ENCODE measurements around the gene LRMDA.

The LRMDA gene

DNA sequence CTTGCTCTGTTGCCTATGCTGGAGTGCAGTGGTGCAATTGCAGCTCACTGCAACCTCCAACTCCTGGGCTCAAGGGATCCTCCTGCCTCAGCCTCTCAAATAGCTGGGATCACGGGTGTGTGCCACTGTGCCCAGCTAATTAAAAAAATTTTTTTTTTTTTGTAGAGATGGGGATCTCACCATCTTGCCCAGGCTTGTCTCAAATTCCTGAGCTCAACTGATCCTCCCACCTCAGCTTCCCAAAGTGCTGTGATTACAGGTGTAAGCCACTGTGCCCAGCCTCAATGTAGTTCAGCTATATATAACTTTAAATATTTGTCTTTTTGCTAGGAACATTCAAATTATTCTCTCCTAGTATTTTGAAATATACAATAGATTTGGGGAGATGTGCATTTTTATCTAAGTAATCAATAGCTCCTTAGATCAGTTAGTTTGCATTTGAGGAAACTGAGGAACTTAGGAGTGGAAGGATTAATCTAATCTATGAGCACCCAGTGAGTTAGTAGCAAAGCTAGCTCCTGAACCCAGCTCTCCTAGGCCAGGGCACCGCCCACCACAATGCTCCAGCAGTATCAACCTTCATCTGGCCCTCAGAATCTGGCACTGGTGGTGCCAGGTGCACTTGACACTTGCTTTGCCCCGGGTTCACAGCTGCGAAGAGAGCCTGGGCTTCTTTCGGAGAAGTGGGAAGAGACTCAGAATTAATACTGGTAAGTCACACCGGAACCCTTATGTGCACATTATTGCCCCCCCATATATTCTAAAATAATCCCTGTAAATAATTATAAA is 5.9 kb upstream of the LRMDA start:
- no peak for DNase-seq (ENCODE audit: low spot score)

GRCh38 chr10:75426880-75427279 is 4.5 kb upstream of the LRMDA start:
- no peak for DNase-seq (ENCODE audit: low spot score)

DNA sequence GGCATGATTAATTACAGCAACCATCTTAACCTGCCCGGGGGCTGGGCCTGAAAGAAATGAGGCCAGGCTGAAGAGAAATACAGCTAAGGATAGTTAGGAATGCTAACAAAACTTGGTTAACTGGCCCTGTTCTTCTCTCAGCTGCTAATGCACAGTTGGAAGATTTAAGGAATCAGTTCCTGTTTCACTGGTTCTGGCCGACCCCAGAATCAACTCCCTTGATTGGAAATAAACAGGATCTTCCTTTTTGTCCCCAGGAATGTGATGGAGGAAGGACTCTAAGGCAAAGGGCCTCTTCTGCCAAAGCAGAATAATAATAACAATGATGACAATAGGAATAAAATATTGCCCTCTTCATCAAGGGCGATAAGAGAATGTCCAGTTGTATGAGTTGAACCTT is 3.5 kb upstream of the LRMDA start:
- no peak for DNase-seq (ENCODE audit: low spot score)

DNA sequence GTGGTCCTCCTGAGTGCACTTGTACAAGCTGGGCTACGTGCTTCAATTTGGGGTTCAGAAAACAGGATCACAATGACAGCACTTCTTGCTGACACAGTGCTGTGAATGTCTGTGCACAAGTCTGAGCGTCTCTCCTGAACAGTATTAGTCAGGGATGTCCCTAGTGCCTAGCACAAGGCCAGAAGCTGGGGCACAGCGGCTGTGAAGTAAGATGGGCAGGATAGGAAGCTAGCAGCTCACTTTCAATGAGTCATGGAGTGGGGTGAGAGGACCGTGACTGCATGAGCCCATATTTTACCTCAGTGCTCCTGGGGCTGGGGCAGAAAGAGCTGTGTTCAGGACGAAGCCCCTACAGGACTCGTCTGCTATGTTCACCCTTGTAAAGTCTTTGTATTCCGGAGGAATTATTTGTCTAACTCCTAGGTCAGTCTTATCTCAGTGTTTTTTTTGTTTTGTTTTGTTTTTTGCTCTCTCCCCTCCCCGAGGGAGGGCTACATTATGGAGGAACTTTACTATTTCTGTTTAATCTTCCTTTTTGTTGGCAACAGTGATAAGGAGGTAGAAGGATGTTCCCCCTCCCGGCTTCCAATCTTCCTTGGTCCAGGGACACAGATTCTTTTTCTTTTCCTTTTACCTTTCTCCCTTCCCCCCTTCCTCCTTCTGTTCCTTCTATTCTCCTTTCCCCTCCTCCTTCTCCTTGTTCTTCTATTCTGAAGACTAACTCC is 2.8 kb upstream of the LRMDA start:
- DNase-seq (ENCODE audit: low spot score) = peak; percentile 33

DNA sequence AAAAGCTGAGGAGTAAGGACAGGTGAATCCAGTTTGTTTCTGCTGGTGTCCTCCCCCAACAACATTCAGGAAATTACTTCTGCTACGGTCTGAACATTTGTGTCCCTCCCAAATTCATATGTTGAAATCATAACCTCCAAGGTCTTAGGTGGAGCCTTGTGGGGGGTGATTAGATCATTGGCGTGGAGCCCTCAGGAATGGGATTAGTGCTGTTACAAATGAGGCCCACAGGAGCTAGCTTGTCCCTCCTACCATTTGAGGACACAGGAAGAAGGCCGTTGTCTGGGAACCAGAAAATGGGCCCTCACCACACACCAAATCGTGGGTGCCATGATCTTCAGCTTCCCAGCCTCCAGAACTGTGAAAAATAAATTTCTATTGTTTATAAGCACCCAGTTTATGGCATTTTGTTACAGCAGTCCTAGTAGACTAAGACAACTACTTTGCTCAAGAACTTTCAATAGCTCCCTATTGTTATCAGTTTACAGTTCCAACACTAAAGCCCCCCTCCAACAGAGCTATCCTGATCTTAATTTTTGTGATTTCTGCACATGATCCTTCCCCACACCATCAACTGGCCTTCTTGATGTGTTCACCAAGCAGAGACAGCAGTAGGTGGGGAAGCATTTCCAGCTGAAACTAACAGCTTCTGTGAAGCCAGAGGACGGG is 2.1 kb upstream of the LRMDA start:
- no peak for DNase-seq (ENCODE audit: low spot score)

DNA sequence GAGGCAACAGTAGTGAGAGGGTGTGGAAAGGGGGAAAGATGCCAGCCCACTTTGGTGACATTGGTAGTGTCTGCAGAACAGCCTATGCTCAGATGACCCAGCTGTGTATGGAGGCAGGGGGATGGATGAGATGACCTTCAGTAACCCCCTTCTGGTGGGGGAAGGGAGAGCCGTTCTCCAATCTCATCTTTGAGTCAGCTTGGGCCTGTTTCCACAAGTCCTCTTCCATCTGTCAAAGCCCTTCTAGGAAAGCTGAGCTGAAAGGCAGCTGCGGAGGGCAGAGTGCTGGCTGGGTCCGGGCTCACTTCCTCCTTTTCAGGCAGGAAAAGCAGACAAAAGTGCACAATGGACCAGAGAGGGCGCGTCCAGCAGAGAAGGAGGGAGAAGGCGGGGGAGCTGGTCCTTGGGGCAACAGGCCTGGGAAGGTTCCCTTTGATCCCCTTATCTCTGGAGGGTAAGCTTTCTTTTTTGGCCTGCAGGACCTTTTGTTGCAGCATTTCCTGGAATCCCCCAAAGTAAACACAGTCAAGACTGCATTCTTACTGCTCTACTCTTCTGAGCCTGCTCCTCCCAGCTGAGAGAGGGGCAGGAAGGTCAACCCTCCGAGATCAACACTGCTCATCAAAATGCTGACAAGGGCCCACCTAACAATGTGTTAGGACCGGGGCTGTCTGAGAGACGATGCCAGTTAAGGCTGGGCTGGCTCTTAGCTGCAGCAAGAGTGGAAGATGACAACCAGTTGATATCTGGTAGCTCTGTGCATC is 1.2 kb upstream of the LRMDA start:
- no peak for DNase-seq (ENCODE audit: low spot score)

GRCh38 chr10:75432176-75432575 is 752 bp downstream of the LRMDA start:
- DNase-seq (ENCODE audit: low spot score) = no peak

DNA sequence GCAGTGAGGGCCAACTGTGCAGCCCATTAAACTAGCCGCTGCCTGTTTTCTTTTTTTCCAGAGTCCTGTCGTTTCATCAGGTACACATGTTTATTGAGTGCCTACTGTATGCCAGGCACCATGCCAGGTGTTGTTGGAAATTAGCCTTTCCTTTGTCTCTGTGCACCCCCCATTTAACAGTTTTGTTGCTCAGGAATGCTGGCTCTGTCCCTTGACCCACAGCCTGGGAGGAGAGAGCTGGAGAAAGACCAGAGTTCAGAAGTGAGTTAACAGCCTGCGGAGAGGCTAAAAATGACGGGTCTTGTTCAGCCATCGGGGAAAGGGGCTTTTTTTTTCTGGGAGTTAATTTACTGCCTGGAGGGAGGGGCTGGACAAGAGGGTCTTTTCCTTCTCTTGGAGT is 1.3 kb downstream of the LRMDA start:
- no peak for DNase-seq (ENCODE audit: low spot score)

DNA sequence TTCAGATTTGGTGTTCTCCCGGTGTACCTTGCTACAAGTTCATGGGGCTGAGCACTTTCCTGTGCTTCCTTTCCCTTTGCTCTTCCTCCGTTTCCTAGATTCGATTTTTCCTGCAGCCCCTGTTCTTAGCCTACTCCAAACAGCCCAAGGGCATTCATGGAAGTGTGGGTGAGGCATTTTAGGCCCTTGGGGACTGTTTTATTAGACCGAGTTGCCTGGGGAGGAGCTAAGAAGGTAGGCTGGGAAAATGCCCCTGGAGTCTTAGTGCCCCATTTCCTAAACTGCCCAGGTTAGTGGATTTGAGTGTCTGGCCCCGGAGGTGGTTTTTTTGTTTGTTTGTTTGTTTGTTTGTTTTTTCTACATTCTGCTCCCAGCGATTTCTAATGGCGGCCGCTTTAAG is 1.8 kb downstream of the LRMDA start:
- DNase-seq (ENCODE audit: low spot score) = no peak

DNA sequence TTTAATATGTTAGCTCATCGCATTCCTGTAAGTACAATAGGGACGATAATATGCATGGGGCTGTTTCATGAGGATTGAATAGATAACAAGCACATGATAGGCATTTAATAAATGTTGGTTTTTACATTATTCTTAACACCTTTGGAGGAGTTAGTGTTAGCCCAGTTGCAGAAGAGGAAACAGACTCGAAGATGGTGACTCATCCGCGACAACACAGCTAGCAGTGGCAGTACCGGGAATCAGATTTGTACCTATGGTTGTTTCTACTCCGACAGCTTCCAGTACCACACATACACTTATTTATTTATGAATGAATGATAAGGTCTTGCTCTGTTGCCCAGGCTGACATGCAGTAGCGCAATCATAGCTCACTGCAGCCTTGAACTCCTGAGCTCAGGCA is 2.9 kb downstream of the LRMDA start:
- no peak for DNase-seq (ENCODE audit: low spot score)

- no peak for DNase-seq (ENCODE audit: low spot score)
Measured at GRCh38 chr10:75435291-75435690, 3.9 kb downstream of the LRMDA start.

- no peak for DNase-seq (ENCODE audit: low spot score)
Measured at GRCh38 chr10:75436896-75437295, 5.5 kb downstream of the LRMDA start.

DNA sequence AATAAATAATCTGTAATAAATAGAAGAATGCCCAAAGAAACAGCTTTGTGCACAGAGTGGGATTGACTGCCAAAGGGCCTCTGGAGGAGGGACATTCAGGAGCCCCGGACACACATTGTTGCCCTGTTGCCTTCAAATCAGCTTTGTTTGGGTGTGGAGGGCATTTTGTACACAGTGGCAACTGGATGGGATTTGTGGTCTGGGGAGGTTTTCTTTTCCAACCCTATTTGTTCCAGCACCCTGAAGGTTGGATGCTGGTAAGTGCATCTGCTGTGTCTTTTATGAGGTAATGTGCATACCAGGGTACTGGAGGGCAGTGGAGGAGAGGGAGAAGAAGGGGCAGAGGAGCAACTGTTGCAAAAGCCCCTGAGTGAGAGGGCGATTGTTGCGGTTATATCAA is 6.3 kb downstream of the LRMDA start:
- no peak for DNase-seq (ENCODE audit: low spot score)

- no peak for DNase-seq (ENCODE audit: low spot score)
Measured at GRCh38 chr10:75438275-75438674, 6.9 kb downstream of the LRMDA start.

DNA sequence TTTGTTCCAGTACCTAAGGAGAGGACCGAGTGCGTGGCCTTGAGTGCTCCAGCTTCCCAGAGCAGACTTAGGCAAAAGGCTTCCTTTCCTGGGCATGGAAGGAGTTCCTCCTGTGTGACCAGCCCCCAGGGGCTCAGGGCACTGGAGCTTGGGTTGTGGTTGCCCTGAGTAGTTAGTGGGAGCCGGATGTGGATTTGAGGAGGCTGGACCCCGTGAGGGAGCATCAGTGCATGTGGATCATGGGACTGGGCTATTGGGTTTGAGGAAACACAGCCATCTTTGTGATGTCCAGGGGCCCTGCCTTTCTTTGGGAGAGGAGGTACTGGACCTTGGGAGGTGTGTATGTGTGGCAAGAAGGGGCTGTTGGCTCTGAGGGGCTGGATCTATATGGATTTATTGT is 8.4 kb downstream of the LRMDA start:
- DNase-seq (ENCODE audit: low spot score) = no peak

DNA sequence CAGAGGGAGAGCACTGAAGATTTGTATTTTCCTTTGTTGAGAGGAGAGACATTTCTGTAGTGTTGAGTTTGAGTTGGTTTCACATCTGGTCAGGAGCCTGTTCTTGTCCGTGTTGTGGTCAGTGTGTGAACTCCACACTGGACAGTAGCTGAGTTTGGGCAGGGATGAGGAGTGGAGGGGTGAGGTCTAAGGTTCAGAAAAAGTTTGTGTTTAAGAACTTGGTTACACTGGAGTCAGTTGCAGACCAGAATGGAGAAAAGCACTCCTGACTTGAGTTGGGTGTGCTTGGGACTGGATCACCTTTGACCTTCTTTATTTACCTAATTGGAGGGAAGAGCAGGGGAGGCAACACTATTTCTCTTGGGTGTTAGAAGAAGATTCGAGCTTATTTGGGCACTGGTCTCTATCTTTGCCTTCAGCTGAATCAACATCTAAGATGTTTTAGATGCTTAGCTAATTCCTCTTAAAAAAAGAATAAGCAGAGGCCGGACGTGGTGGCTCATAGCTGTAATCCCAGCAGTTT is 8.9 kb downstream of the LRMDA start:
- DNase-seq (ENCODE audit: low spot score) = no peak

DNA sequence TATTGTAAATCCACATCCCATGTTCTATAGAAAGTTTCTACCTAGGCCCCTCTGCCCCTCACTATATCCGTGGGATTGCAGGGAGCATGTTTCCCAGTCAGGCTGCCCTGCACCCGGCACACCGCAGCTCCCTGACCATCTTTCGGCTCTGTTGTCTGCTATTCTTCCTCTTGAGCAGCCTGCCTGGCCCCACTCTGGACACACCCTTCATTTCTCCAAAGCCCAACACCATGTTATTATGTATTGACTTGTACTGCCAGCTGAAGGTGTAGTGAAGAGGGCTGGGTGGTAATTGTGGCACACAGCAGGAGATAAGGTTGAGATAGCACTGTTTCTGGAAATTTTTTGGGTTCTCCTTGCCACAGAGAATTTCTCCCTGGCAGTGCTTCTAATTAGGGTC is 9.8 kb downstream of the LRMDA start:
- DNase-seq (ENCODE audit: low spot score) = no peak

GRCh38 chr10:75441682-75442081 is 10.3 kb downstream of the LRMDA start:
- DNase-seq (ENCODE audit: low spot score) = no peak

DNA sequence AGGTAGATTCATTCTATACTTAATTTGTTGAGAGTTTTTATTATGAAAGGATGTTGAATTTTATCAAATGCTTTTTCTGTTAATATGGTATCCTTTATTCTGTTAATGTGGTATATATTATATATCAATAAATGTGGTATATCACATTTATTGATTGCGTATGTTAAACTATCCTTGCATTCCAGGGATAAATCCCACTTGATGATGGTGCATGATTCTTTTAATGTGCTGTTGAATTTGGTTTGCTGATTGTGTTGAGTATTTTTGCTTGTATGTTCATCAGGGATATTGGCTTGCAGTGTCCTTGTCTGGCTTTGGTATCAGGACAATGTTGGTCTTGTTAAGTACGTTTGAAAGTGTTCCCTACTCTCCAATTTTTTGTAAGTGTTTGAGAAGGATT is 11.9 kb downstream of the LRMDA start:
- no peak for DNase-seq (ENCODE audit: low spot score)

DNA sequence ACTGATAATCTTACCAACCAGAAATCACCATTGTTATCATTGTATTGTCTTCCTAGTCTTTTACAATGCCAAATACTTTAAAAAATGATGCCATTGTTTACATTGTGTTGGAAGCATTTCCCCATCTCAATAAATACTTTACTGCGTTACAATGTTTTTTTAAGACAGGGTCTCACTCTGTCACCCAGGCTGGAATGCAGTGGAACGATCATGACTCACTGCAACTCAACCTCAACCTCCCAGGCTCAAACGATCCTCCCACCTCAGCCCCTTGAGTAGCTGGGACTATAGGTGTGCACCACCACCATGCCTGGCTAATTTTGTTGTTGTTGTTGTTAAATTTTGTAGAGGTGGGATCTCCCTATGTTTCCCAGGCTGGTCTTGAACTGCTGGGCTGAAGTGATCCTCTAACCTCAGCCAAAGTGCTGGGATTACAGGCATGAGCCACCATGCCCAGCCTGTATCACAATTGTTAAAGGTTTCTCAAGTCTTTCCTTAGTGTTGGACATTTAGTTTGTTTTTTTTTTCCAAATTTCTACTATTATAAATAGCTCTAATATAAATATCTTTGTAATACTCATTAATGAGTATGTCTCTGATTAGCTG is 13.5 kb downstream of the LRMDA start:
- DNase-seq (ENCODE audit: low spot score) = no peak

DNA sequence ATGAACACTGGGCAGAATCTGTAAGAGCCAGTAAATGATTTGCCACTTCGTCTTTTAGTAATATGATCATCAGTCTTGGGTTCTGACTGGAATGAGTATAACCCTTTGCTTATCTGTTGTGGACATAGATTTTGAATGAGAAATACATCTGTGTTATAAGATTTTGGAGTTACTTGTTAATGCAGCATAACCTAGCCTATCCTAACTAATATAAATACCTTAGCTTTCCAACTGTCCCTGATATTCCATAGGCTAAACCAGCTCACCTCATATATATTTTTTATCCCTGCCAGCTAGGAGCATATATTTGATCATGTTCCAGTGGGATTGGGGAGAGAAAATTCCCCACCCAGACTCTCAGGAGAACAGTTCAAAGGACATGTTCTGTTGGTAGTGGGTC is 15.1 kb downstream of the LRMDA start:
- DNase-seq (ENCODE audit: low spot score) = no peak

DNA sequence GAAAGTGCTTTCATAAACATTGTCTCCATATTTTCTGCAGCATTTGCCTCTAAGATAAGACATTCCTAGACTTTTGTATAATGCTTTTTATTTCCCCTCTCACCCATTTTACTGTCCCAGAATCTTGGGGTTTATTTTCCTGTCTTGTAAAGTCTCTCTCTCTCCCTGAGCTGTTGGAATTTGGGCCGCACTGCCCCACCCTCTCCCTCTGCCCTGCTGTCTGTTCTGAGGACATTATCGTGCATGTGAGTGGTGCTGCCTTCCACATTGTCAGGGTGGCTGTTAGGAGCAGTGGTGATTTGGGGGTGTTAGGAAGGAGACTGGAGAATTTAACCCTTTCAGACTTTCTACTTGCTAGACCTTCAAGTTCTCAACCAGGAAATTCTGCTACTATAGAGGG is 16.7 kb downstream of the LRMDA start:
- no peak for DNase-seq (ENCODE audit: low spot score)

All from AG20443 (cell line).